ENCODE measurements around the gene ZNF79. TPM values are rescaled to one million over a fixed set of nuclear protein-coding genes. Genes with fewer than 3 reads are reported as not detected.
A peak's percentile ranks its signal among the peaks of the same experiment; 100 is the strongest.

Gene ZNF79
- total and polyA plus RNA-seq, 9 of the 15 experiments (the other 6 are each of a cell fraction or from before 2014, with no cell fraction given) = 0.62 to 7.0 (median 4.1) TPM

DNA sequence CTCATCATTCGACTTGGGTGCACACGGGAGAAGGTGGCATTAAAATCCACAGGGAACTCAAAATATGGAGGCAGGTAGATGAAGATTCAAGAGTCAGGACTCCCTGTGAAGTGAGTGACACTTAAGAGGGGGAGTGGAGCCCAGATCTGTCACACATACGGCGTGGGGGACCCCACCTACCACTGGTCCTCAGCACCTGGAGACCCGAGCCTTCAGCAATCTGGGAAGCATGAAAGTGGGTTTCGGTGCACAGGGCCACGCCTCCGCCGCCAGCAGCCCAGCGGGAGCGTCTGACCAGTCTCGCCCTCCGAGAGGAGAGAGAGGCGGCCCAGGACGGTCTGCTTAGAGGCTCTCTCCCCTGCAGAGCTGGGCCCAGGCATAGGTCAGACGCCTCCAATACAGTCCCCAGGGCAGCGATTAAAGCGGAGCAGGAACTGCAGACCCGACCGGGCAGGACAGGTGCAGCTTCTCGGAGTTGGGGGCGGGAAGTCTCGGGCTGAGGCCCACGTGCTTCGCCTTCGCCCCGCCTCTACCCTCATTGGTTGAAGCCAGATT lies 27.9 kb upstream of the ZNF79 start (continued):
- no peak for TF ChIP-seq FOXP1 (CRISPR knock-in tag; IDR thresholded peaks at IDR 0.05)
- no peak for TF ChIP-seq ZNF324 (CRISPR knock-in tag; IDR thresholded peaks at IDR 0.05)
- no peak for TF ChIP-seq KLF16 (IDR thresholded peaks at IDR 0.05)
- TF ChIP-seq SIRT6 (IDR thresholded peaks at IDR 0.05; ENCODE audit: low read depth, low read length) = no peak
- no peak for TF ChIP-seq IRF2 (CRISPR knock-in tag; IDR thresholded peaks at IDR 0.05)
- no peak for TF ChIP-seq YBX1 (IDR thresholded peaks at IDR 0.05)
- no peak for TF ChIP-seq CBFA2T3 (IDR thresholded peaks at IDR 0.05)
- peak; percentile 66; the same call in 1 of the 2 replicates for TF ChIP-seq CBFB (CRISPR knock-in tag; IDR thresholded peaks at IDR 0.05)
- no peak for TF ChIP-seq SMARCB1 (IDR thresholded peaks at IDR 0.05; ENCODE audit: insufficient read length, low read depth)
- TF ChIP-seq, protein P1, sequence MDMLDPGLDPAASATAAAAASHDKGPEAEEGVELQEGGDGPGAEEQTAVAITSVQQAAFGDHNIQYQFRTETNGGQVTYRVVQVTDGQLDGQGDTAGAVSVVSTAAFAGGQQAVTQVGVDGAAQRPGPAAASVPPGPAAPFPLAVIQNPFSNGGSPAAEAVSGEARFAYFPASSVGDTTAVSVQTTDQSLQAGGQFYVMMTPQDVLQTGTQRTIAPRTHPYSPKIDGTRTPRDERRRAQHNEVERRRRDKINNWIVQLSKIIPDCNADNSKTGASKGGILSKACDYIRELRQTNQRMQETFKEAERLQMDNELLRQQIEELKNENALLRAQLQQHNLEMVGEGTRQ (CRISPR knock-in tag; IDR thresholded peaks at IDR 0.05) = peak; percentile 85
- no peak for TF ChIP-seq TRIM24 (IDR thresholded peaks at IDR 0.05)
- TF ChIP-seq NFATC3 (IDR thresholded peaks at IDR 0.05) = no peak
- TF ChIP-seq LCOR (CRISPR knock-in tag; IDR thresholded peaks at IDR 0.05) = no peak
- no peak for TF ChIP-seq POLR2AphosphoS2 (IDR thresholded peaks at IDR 0.05; ENCODE audit: low read length)
- TF ChIP-seq MTA1 (IDR thresholded peaks at IDR 0.05; ENCODE audit: borderline replicate concordance) = no peak
- TF ChIP-seq ZNF3 (CRISPR knock-in tag; IDR thresholded peaks at IDR 0.05) = no peak
- no peak for TF ChIP-seq ZNF165 (CRISPR knock-in tag; IDR thresholded peaks at IDR 0.05; ENCODE audit: borderline replicate concordance)
- TF ChIP-seq ARHGAP35 (IDR thresholded peaks at IDR 0.05; ENCODE audit: partially characterized antibody) = no peak
- TF ChIP-seq, protein P2, sequence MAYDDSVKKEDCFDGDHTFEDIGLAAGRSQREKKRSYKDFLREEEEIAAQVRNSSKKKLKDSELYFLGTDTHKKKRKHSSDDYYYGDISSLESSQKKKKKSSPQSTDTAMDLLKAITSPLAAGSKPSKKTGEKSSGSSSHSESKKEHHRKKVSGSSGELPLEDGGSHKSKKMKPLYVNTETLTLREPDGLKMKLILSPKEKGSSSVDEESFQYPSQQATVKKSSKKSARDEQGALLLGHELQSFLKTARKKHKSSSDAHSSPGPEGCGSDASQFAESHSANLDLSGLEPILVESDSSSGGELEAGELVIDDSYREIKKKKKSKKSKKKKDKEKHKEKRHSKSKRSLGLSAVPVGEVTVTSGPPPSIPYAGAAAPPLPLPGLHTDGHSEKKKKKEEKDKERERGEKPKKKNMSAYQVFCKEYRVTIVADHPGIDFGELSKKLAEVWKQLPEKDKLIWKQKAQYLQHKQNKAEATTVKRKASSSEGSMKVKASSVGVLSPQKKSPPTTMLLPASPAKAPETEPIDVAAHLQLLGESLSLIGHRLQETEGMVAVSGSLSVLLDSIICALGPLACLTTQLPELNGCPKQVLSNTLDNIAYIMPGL (CRISPR knock-in tag; IDR thresholded peaks at IDR 0.05) = no peak
- no peak for TF ChIP-seq RHOXF2B (CRISPR knock-in tag; conservative IDR thresholded peaks at IDR 0.05)
- TF ChIP-seq ZNF668 (CRISPR knock-in tag; IDR thresholded peaks at IDR 0.05) = no peak
- TF ChIP-seq ZNF57 (CRISPR knock-in tag; IDR thresholded peaks at IDR 0.05) = no peak
- no peak for TF ChIP-seq CBX5 (IDR thresholded peaks at IDR 0.05; ENCODE audit: borderline replicate concordance, low read depth)
- TF ChIP-seq DDX20 (tag; IDR thresholded peaks at IDR 0.05; ENCODE audit: low read depth) = no peak
- TF ChIP-seq ZNF586 (CRISPR knock-in tag; conservative IDR thresholded peaks at IDR 0.05) = no peak
- no peak for TF ChIP-seq MCM2 (IDR thresholded peaks at IDR 0.05; ENCODE audit: low read depth)
- no peak for TF ChIP-seq POU5F1 (IDR thresholded peaks at IDR 0.05; ENCODE audit: borderline replicate concordance, low read depth, low read length, partially characterized antibody)
- no peak for TF ChIP-seq ZNF143 (CRISPR knock-in tag; IDR thresholded peaks at IDR 0.05)
- TF ChIP-seq BRF1 (IDR thresholded peaks at IDR 0.05; ENCODE audit: borderline replicate concordance, extremely low read depth, insufficient read length) = no peak
- TF ChIP-seq CBFA2T2 (conservative IDR thresholded peaks at IDR 0.05) = no peak
- TF ChIP-seq, protein P3, sequence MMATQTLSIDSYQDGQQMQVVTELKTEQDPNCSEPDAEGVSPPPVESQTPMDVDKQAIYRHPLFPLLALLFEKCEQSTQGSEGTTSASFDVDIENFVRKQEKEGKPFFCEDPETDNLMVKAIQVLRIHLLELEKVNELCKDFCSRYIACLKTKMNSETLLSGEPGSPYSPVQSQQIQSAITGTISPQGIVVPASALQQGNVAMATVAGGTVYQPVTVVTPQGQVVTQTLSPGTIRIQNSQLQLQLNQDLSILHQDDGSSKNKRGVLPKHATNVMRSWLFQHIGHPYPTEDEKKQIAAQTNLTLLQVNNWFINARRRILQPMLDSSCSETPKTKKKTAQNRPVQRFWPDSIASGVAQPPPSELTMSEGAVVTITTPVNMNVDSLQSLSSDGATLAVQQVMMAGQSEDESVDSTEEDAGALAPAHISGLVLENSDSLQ (IDR thresholded peaks at IDR 0.05) = no peak
- no peak for TF ChIP-seq SOX6 (IDR thresholded peaks at IDR 0.05)
